Fibroblast of mammary gland (primary cell): ENCODE results near the gene PNPLA5.

Experiments
- DNase-seq: peaks from one replicate; pipeline ENCODE4 v3.0.0-alpha.2; 2010; ENCODE audit warnings: low read depth
- H3K4me3 ChIP-seq: 2 replicates; pipeline ENCODE4 v1.5.1; 2011; ENCODE audit warnings: low read depth, mild to moderate bottlenecking, low read length, moderate library complexity; ENCODE audit not compliant: control insufficient read depth
- TF ChIP-seq, protein P1 (sequence below): conservative IDR thresholded peaks from 2 replicates; pipeline ENCODE4 v1.5.1; 2011; ENCODE audit warnings: low read depth, low read length, inconsistent platforms; ENCODE audit not compliant: control insufficient read depth, insufficient read depth

PNPLA5 gene

DNA sequence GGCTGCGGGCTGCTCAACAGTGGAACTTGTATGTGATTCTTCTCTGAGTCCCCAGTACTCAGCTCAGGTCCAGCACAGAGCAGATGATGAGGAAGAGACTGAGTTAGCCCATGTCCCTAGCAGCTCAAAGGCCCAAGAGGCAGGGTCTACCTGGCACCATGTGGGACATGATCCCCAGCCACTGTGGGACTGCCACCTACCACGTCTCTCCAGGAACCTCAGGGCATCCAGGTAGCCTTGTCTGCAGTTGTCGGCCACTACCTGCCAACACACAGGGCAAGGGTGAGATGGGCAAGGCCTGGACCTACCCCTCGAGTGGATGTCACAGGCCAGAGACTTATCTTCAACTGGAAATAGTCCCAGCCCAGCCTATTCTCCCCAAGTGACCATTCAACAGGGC lies 4.4 kb downstream of the PNPLA5 start:
- no peak for DNase-seq
- TF ChIP-seq, protein P1, sequence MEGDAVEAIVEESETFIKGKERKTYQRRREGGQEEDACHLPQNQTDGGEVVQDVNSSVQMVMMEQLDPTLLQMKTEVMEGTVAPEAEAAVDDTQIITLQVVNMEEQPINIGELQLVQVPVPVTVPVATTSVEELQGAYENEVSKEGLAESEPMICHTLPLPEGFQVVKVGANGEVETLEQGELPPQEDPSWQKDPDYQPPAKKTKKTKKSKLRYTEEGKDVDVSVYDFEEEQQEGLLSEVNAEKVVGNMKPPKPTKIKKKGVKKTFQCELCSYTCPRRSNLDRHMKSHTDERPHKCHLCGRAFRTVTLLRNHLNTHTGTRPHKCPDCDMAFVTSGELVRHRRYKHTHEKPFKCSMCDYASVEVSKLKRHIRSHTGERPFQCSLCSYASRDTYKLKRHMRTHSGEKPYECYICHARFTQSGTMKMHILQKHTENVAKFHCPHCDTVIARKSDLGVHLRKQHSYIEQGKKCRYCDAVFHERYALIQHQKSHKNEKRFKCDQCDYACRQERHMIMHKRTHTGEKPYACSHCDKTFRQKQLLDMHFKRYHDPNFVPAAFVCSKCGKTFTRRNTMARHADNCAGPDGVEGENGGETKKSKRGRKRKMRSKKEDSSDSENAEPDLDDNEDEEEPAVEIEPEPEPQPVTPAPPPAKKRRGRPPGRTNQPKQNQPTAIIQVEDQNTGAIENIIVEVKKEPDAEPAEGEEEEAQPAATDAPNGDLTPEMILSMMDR = no peak
- no peak overlapping the region for H3K4me3 ChIP-seq

DNA sequence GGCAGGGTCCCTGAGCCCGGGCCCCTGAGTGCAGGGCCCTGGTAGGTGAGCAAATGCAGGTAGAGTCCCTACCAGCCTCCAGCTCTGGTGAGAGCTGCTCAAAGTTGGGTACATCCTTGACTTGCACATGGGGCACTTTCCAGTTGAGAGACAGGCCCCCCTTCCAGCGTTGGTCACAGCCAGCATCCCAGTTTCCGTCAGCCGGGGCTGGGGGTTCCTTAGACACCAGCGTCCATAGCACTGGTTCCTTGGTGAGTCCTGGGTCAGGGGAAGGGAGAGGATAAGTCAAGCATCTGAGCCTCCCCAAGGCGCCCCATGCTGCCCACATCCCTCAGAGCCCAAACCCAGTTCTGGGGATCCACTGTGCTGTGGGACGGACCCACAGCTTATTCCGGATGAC lies 5.6 kb downstream of the PNPLA5 start:
- no peak for DNase-seq
- no peak overlapping the region for H3K4me3 ChIP-seq
- TF ChIP-seq, protein P1 = no peak

DNA sequence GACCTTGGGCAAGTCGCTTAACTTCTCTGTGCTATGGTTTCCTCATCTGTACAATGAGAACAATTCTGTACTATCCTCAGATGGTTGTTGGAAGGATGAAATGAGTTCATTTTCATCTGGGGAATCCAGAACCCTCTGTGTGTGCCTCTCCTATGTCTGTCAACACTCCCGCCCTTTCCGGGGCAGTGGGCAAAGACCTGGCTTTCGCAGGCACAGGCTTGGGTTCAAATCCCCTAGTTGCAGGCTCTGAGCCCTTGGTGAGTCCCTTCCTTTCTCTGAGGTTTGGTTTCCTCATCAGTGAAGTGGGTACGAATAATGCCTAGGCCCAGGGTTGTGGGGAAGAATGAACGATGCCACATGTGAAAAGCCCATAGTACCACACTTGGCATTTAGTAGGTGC lies 6.0 kb downstream of the PNPLA5 start:
- no peak for DNase-seq
- TF ChIP-seq, protein P1 = no peak
- H3K4me3 ChIP-seq = no peak overlapping the region

DNA sequence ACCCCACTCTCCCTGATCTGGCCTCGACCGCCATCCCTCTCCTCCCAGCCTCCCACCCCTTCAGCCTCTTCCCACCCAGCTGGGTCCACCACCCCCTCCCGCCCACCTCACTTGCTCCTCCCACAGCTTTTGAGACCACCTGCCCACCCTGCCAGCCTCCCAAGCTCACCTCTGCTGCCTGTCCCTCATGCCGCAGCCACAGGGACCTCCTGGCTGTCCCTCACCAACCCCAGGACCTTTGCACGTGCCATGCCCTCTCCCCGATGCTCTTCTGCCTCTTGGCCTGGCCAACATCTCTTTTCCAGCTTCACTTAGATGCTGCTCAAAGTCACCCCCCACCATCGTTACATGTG lies 6.5 kb downstream of the PNPLA5 start:
- H3K4me3 ChIP-seq = no peak overlapping the region
- TF ChIP-seq, protein P1 = no peak
- no peak for DNase-seq

DNA sequence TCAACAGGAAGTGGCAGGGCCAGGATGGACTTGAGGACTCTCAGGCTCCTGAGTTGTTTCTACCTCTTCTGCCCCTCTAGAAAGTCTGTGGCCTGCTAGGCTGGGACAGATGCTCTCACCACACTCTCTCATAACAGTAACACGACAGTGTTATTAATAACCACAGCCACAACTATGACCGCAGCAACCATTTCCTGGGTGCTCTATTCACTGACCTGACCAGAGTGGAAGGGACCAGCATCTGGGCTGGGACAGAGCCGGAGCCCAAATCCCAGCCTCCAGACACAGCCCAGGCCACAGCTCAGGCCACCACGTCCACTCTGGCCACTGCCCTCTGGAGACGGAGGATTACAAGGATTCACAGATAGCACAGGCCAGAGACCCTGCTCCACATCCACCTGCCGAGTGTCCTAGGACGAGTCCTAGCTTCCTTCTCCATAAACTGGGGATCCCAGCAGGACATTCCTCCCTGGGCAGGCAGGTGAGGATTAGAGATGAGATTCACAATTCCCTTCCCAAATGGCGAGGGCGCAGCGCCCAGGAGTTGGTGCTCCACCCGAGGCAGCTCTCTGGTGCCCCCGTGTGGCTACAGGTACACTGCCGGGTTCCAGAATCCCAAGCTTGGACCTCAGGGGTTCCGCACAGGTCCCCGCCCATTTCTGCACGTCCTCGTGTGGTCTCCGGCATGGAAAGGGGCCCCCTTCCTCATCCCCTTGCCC lies 7.1 kb downstream of the PNPLA5 start:
- no peak overlapping the region for H3K4me3 ChIP-seq
- peak; percentile 49 for DNase-seq
- TF ChIP-seq, protein P1 = peak; percentile 84

DNA sequence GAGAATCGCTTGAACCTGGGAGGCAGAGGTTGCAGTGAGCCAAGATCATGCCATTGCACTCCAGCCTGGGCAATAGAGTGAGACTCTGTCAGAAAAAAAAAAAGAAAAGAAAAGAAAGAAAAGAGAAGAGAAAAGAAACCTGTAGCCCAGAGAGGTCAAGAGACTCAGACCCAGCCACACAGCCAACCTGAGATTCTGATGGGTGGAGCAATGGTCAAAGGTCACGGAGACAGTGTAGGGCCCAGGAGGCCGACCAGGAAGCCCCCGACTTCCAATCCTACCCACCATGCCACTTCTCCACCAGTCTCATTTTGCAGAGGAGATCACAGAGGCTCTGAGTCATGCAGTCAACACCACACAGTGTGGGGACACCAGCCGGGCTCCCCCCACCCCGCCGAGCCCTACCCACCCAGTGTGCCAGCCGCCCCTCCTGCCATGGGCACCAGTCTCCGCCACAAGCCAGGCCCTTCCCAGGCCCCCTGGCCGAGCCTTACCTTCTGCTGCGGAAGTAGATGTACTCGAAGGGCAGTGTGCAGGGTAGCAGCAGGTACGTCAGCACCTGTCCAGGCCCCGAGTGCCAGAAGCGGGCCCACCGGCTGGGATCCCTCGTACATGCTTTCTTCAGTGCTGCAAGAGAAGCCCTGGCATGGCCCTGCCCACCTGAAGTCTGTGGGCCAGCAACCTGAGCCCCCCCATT lies 7.9 kb downstream of the PNPLA5 start:
- no peak for DNase-seq
- H3K4me3 ChIP-seq = no peak overlapping the region
- TF ChIP-seq, protein P1 = no peak
